CD4-positive, alpha-beta T cell treated with Interferon gamma for 1 hour (primary cell): ENCODE measurements around the gene BRCA1.
"Not testable (repeated sequence)": the region's sequence is repeated elsewhere in the genome, so short reads cannot be mapped to it uniquely, and the experiment has no call there.

ENCODE experiments used
- DNase-seq: peaks from one replicate; pipeline ENCODE4 v3.0.0-alpha.2; 2020

The BRCA1 gene

DNA sequence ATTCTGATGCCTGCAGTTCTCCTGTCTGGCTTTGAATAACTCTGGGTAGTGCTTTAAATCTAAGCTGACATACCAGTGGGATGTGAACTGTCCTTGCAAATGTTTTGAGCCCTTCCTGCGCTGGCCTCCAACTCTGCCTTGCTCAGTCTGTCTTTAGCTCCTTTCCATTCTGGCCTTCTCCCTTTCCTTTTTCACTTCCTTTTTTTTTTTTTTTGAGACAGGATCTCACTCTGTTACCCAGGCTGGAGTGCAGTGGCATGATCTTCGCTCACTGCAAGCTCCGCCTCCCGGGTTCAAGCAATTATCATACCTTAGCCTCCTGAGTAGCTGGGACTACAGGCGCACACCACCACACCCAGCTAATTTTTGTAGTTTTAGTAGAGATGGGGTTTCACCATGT is 8.3 kb upstream of the BRCA1 start:
- not testable (repeated sequence) for DNase-seq

DNA sequence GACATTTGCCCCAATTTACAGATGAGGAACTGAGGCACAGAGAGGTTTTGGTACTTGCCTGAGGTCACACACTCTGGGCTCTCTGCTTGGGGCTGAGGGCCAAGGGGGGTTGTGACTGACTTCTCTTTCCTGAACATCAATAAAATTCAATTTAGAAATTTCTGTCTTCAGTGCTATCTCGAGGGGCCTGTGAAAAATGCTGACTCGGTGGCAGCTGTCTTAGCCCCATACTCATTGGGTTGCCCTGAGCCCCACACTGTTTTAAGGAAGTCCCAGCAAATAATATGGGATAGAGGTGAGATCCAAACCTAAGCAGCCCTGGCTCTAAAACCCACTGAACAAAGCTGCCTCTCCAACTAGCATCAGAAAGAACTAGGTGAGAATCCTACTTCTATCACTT is 7.0 kb upstream of the BRCA1 start:
- no peak for DNase-seq

- DNase-seq, result no peak
Observed at GRCh38 chr17:43129671-43130010, 4.5 kb upstream of the BRCA1 start.

- DNase-seq, result not testable (repeated sequence)
Observed at GRCh38 chr17:43127333-43127876, 2.2 kb upstream of the BRCA1 start.

DNA sequence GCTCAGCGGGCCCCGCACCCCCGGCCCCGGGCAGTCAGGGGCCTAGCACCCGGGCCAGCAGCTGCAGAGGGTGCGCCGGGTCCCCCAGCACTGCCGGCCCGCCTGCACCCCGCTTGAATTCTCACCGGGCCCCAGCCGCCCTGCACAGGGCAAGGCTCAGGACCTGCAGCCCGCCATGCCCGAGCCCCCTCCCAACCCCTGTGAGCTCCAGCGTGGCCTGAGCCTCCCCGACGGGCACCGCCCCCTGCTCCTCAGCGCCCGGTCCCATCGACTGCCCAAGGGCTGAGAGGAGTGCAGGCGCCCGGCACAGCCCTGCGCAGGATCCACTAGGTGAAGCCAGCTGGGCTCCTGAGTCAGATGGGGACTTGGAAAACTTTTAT is 1.7 kb upstream of the BRCA1 start:
- no peak for DNase-seq

GRCh38 chr17:43125967-43126910 is 1.1 kb upstream of the BRCA1 start:
- no peak for DNase-seq

DNA sequence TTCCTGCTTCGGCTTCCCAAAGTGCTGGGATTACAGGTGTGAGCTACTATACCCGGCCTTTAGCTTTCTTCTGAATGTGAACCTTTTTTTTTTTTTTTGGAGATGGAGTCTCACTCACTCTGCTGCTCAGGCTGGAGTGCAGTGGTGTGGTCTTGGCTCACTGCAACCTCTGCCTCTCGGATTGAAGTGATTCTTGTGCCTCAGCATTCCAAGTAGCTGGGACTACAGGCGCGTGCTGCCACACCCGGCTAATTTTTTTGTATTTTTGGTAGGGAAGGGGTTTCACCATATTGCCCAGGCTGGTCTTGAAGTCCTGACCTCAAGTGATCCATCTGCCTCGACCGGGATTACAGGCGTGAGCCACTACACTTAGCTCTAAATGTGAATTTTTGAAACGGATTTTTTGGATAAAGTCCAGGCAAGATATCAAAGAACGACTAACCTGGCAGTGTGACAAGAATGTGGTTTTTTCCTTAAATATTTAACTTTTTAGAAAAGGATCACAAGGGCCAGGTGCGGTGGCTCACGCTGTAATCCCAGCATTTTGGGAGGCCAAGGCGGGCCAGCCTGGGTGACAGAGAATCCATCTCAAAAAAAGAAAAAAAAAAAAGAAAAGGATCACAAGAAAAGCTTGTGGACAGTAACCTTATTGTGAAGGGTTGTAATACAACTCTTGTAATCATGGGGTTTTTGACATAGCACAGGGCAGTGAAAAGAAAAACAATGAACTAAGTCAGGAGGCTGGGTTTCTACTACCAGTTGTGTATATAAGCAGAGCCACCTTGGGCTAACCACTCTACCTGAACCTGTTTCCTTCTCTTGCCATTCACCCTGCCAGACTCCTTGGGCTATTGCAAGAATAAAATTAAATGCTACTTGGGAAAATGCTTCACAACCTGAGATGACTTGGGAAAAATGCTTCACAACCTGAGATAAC is 6.2 kb downstream of the BRCA1 start:
- DNase-seq, result no peak

- no peak for DNase-seq
Observed at GRCh38 chr17:43114151-43114552, 11.0 kb downstream of the BRCA1 start.

- DNase-seq, result no peak
Observed at GRCh38 chr17:43106552-43106951, 18.6 kb downstream of the BRCA1 start.

- no peak for DNase-seq
Observed at GRCh38 chr17:43105146-43105545, 20.0 kb downstream of the BRCA1 start.

DNA sequence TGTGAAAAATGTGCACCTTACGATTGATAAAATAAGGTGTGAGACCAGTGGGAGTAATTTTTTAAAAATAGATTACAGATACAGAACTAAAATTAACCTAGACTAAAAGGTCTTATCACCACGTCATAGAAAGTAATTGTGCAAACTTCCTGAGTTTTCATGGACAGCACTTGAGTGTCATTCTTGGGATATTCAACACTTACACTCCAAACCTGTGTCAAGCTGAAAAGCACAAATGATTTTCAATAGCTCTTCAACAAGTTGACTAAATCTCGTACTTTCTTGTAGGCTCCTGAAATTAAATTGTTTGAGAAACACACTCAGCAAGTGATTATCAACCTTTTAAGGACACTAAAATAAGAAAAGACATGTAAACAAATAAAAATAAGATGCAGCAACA is 20.5 kb downstream of the BRCA1 start:
- no peak for DNase-seq

DNA sequence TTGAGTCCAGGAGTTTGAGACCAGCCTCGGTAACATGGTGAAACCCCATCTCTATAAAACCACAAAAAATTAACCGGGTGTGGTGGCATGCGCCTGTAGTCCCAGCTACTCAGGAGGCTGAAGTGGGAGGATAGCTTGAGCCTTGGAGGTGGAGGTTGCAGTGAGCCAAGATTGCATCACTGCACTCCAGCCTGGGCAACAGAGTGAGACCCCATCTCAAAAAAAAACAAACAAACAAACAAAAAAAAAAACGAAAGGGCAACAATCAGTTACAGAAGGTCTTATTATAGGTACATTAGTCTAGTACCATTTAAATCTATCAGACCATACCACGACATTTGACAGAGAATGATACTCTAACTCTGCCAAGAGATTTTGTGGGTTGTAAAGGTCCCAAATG is 29.8 kb downstream of the BRCA1 start:
- not testable (repeated sequence) for DNase-seq

- DNase-seq, result no peak
Observed at GRCh38 chr17:43094129-43094835, 30.9 kb downstream of the BRCA1 start.

DNA sequence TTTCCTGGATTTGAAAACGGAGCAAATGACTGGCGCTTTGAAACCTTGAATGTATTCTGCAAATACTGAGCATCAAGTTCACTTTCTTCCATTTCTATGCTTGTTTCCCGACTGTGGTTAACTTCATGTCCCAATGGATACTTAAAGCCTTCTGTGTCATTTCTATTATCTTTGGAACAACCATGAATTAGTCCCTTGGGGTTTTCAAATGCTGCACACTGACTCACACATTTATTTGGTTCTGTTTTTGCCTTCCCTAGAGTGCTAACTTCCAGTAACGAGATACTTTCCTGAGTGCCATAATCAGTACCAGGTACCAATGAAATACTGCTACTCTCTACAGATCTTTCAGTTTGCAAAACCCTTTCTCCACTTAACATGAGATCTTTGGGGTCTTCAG is 32.3 kb downstream of the BRCA1 start:
- DNase-seq, result no peak

DNA sequence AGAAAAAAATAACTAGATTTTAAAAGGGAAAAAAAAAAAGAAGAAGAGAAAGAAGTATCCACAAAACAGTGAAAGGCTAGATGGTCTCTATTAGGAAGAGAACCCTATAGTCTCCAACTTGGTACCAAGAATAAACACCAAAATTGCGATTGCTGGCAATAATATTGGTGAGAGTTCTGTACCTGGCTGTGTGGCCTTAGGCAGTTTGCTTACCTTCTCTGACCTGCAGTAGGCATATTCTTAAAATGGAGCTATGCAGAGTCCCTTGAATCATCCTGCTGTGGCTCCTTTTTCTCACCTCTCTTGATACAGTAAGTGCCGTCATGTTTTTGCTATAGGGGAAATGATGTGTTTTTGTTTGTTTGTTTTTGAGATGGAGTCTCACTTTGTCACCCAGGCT is 35.1 kb downstream of the BRCA1 start:
- DNase-seq, result no peak

- DNase-seq, result no peak
Observed at GRCh38 chr17:43085474-43085873, 39.7 kb downstream of the BRCA1 start.

- no peak for DNase-seq
Observed at GRCh38 chr17:43079641-43080302, 45.4 kb downstream of the BRCA1 start.

GRCh38 chr17:43074869-43075268 is 50.3 kb downstream of the BRCA1 start:
- no peak for DNase-seq

GRCh38 chr17:43070872-43071271 is 54.3 kb downstream of the BRCA1 start:
- DNase-seq, result no peak

DNA sequence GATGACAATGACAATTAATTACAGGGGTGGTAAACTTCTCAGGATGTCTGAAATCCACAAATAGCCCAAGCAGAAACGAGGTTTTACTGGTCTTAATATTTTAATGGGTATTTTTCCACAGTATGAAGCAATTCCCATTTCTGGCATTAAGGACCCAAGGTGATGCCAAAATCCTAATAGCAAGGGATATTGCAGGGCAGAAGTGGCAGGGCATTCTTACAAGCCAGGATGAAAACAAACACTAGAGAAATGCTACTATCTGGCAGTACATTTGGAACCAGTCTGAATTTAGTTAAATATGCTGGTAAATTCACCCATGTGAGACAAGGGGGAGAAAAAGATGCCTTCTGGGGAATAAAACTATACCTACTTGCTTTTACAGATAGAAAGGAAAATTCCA is 54.9 kb downstream of the BRCA1 start:
- DNase-seq, result no peak

GRCh38 chr17:43069368-43069898 is 55.7 kb downstream of the BRCA1 start:
- DNase-seq, result no peak
